ENCODE measurements around the gene TSPAN18.

Gene TSPAN18

GRCh38 chr11:44729063-44729462 is 2.3 kb downstream of the TSPAN18 start:
- no peaks in the 10 kb centered on the region for H3K36me3 Mint-ChIP-seq (ENCODE audit: low read depth)
- no peak for DNase-seq
- peaks cover 4% of the 10 kb centered on the region for H3K27me3 Mint-ChIP-seq (ENCODE audit: low read depth, poor library complexity)
- H3K9me3 Mint-ChIP-seq: no peaks in the 10 kb centered on the region
- no peak overlapping the region for H3K27ac Mint-ChIP-seq
- peaks cover 79% of the 10 kb centered on the region for H3K4me1 Mint-ChIP-seq
- TF ChIP-seq CTCF (IDR thresholded peaks at IDR 0.05): no peak
- peak overlapping the region; percentile 88 for H3K4me3 Mint-ChIP-seq

GRCh38 chr11:44729713-44730112 is 3.0 kb downstream of the TSPAN18 start:
- TF ChIP-seq CTCF (IDR thresholded peaks at IDR 0.05): no peak
- no peaks in the 10 kb centered on the region for H3K36me3 Mint-ChIP-seq (ENCODE audit: low read depth)
- H3K4me1 Mint-ChIP-seq: peaks cover 85% of the 10 kb centered on the region
- no peak overlapping the region for H3K4me3 Mint-ChIP-seq
- peak overlapping the region; percentile 93 for H3K27ac Mint-ChIP-seq
- H3K9me3 Mint-ChIP-seq: no peaks in the 10 kb centered on the region
- H3K27me3 Mint-ChIP-seq (ENCODE audit: low read depth, poor library complexity): peaks cover 4% of the 10 kb centered on the region
- DNase-seq: no peak

- no peak for TF ChIP-seq CTCF (IDR thresholded peaks at IDR 0.05)
- H3K36me3 Mint-ChIP-seq (ENCODE audit: low read depth): no peaks in the 10 kb centered on the region
- H3K4me3 Mint-ChIP-seq: no peak overlapping the region
- peaks cover 7% of the 10 kb centered on the region for H3K27me3 Mint-ChIP-seq (ENCODE audit: low read depth, poor library complexity)
- H3K4me1 Mint-ChIP-seq: peaks cover 85% of the 10 kb centered on the region
- DNase-seq: no peak
- no peaks in the 10 kb centered on the region for H3K9me3 Mint-ChIP-seq
- H3K27ac Mint-ChIP-seq: no peak overlapping the region
These were observed 4.0 kb downstream of the TSPAN18 start for GRCh38 chr11:44730775-44731174.

- H3K36me3 Mint-ChIP-seq (ENCODE audit: low read depth): no peaks in the 10 kb centered on the region
- H3K4me1 Mint-ChIP-seq: peaks cover 89% of the 10 kb centered on the region
- no peak overlapping the region for H3K27ac Mint-ChIP-seq
- H3K9me3 Mint-ChIP-seq: no peaks in the 10 kb centered on the region
- no peak for TF ChIP-seq CTCF (IDR thresholded peaks at IDR 0.05)
- H3K4me3 Mint-ChIP-seq: no peak overlapping the region
- DNase-seq: no peak
- peaks cover 7% of the 10 kb centered on the region for H3K27me3 Mint-ChIP-seq (ENCODE audit: low read depth, poor library complexity)
These were observed 5.1 kb downstream of the TSPAN18 start for GRCh38 chr11:44731685-44732430.

GRCh38 chr11:44732564-44732963 is 5.8 kb downstream of the TSPAN18 start:
- Mint-ChIP-seq H3K9me3 (no peaks in the 10 kb centered on the region), H3K27ac (no peak overlapping the region), H3K4me3 (no peak overlapping the region), H3K4me1 (peaks cover 96% of the 10 kb centered on the region), H3K36me3 (ENCODE audit: low read depth) (no peaks in the 10 kb centered on the region), H3K27me3 (ENCODE audit: low read depth, poor library complexity) (peaks cover 7% of the 10 kb centered on the region)
- no peak for TF ChIP-seq CTCF (IDR thresholded peaks at IDR 0.05)
- DNase-seq: no peak

GRCh38 chr11:44733877-44734276 is 7.1 kb downstream of the TSPAN18 start:
- Mint-ChIP-seq H3K36me3 (ENCODE audit: low read depth) (peaks cover 6% of the 10 kb centered on the region), H3K4me1 (peaks cover 97% of the 10 kb centered on the region), H3K27me3 (ENCODE audit: low read depth, poor library complexity) (peaks cover 7% of the 10 kb centered on the region), H3K27ac (no peak overlapping the region), H3K9me3 (no peaks in the 10 kb centered on the region), H3K4me3 (no peak overlapping the region)
- no peak for TF ChIP-seq CTCF (IDR thresholded peaks at IDR 0.05)
- peak; percentile 39 for DNase-seq

Data from nephron progenitor cell (in vitro differentiated cells).